Mesendoderm (in vitro differentiated cells): ENCODE results near the gene PRKN.

Source experiments
- DNase-seq: peaks from one replicate; pipeline ENCODE4 v3.0.0; 2013
- H2AK5ac ChIP-seq: 2 replicates; pipeline ENCODE4 v1.6.1; 2013; ENCODE audit warnings: low read length, inconsistent platforms
- H2BK120ac ChIP-seq: 2 replicates; pipeline ENCODE4 v1.6.1; 2013; ENCODE audit warnings: low read depth, mild to moderate bottlenecking, low read length, moderate library complexity, mixed read lengths
- H2BK15ac ChIP-seq: replicated peaks from 2 replicates; pipeline ENCODE4 v1.6.1; 2013; ENCODE audit warnings: low read depth, mild to moderate bottlenecking, moderate library complexity
- H2BK5ac ChIP-seq: 2 replicates; pipeline ENCODE4 v1.6.1; 2013; ENCODE audit warnings: low read length, inconsistent platforms
- H3K18ac ChIP-seq: 2 replicates; pipeline ENCODE4 v1.6.1; 2013; ENCODE audit warnings: mild to moderate bottlenecking, low read length, mixed read lengths
- H3K23ac ChIP-seq: one replicate; pipeline ENCODE4 v1.6.1; 2013; ENCODE audit warnings: low read length
- H3K27ac ChIP-seq: 2 replicates; pipeline ENCODE4 v1.5.1; 2013; ENCODE audit warnings: low read depth, mild to moderate bottlenecking, inconsistent platforms, low read length, moderate library complexity
- H3K27me3 ChIP-seq: 2 replicates; pipeline ENCODE4 v1.6.1; 2013; ENCODE audit warnings: low read length, control low read depth, mild to moderate bottlenecking, inconsistent platforms; ENCODE audit not compliant: insufficient read depth, poor library complexity
- H3K36me3 ChIP-seq: 2 replicates; pipeline ENCODE4 v1.6.1; 2013; ENCODE audit warnings: low read length, inconsistent platforms; ENCODE audit not compliant: control insufficient read depth, insufficient read depth
- H3K4ac ChIP-seq: one replicate; pipeline ENCODE4 v1.6.1; 2013; ENCODE audit warnings: low read depth, mild to moderate bottlenecking, low read length, moderate library complexity
- H3K4me1 ChIP-seq: 2 replicates; pipeline ENCODE4 v1.6.1; 2013; ENCODE audit warnings: low read depth, low read length, inconsistent platforms; ENCODE audit not compliant: control insufficient read depth
- H3K4me2 ChIP-seq: 2 replicates; pipeline ENCODE4 v1.6.1; 2013; ENCODE audit warnings: low read length
- H3K4me3 ChIP-seq: 2 replicates; pipeline ENCODE4 v1.5.1; 2013; ENCODE audit warnings: mild to moderate bottlenecking, low read length
- H3K56ac ChIP-seq: one replicate; pipeline ENCODE4 v1.6.1; 2013; ENCODE audit warnings: low read length
- H3K79me1 ChIP-seq: 2 replicates; pipeline ENCODE4 v1.6.1; 2013; ENCODE audit warnings: low read length, inconsistent platforms
- H3K79me2 ChIP-seq: 2 replicates; pipeline ENCODE4 v1.6.1; 2013; ENCODE audit warnings: mild to moderate bottlenecking, low read length; ENCODE audit not compliant: control insufficient read depth, insufficient read depth
- H3K9ac ChIP-seq: 2 replicates; pipeline ENCODE4 v1.6.1; 2013; ENCODE audit warnings: low read length, inconsistent platforms
- H4K5ac ChIP-seq: one replicate; pipeline ENCODE4 v1.6.1; 2013; ENCODE audit warnings: low read length
- H4K8ac ChIP-seq: one replicate; pipeline ENCODE4 v1.6.1; 2013; ENCODE audit warnings: low read depth, mild to moderate bottlenecking, control low read depth, low read length, moderate library complexity
- WGBS: extraction: QIAGEN DNeasy Blood & Tissue Kit; methylation state at CpG from one replicate; pipeline ENCODE4 v1.1.7; 2013; ENCODE audit warnings: low lambda C conversion rate, missing lambda C conversion rate; ENCODE audit not compliant: insufficient coverage; ENCODE audit errors: extremely low coverage; 5-methylcytosine and 5-hydroxymethylcytosine counted together

PRKN gene

GRCh38 chr6:161523362-161523761 lies 1204.2 kb downstream of the PRKN start:
- Histone ChIP-seq H3K27ac (no peak overlapping the region), H3K9ac (no peak overlapping the region)
- WGBS: no CpG with 5 or more reads among the region's 2 CpGs

GRCh38 chr6:161522276-161522675 lies 1205.3 kb downstream of the PRKN start:
- H4K8ac ChIP-seq: no peak overlapping the region
- no CpG with 5 or more reads among the region's 5 CpGs for WGBS

More at GRCh38 chr6:161523362-161523761, 1204.2 kb downstream of the PRKN start:
- H3K18ac ChIP-seq: no peak overlapping the region
- no peak overlapping the region for H4K8ac ChIP-seq
- no peak overlapping the region for H3K56ac ChIP-seq
- no peaks in the 10 kb centered on the region for H3K27me3 ChIP-seq
- H3K36me3 ChIP-seq: no peaks in the 10 kb centered on the region
- H3K4me1 ChIP-seq: no peaks in the 10 kb centered on the region
- no peak overlapping the region for H2AK5ac ChIP-seq
- H2BK120ac ChIP-seq: no peak overlapping the region
- no peak overlapping the region for H3K23ac ChIP-seq
- no peak overlapping the region for H4K5ac ChIP-seq
- no peaks in the 10 kb centered on the region for H3K79me2 ChIP-seq
- no peak overlapping the region for H3K4ac ChIP-seq
- H3K4me2 ChIP-seq: no peak overlapping the region
- H2BK5ac ChIP-seq: no peak overlapping the region
- H3K4me3 ChIP-seq: no peak overlapping the region
- H3K79me1 ChIP-seq: no peaks in the 10 kb centered on the region
- no peak overlapping the region for H2BK15ac ChIP-seq
- DNase-seq: no peak

GRCh38 chr6:161511447-161512095 lies 1216.0 kb downstream of the PRKN start:
- H3K79me1 ChIP-seq: no peaks in the 10 kb centered on the region
- no peaks in the 10 kb centered on the region for H3K36me3 ChIP-seq
- no peak overlapping the region for H3K56ac ChIP-seq
- H3K27me3 ChIP-seq: no peaks in the 10 kb centered on the region
- no peak overlapping the region for H4K5ac ChIP-seq
- no peak overlapping the region for H2AK5ac ChIP-seq
- H2BK120ac ChIP-seq: no peak overlapping the region
- no peak overlapping the region for H3K4me3 ChIP-seq
- no peak overlapping the region for H3K18ac ChIP-seq
- H3K23ac ChIP-seq: no peak overlapping the region
- H3K4me2 ChIP-seq: no peak overlapping the region
- no peak overlapping the region for H3K27ac ChIP-seq
- H2BK5ac ChIP-seq: no peak overlapping the region
- DNase-seq: no peak
- H2BK15ac ChIP-seq: no peak overlapping the region
- WGBS: no CpG with 5 or more reads among the region's 9 CpGs
- no peak overlapping the region for H3K9ac ChIP-seq
- H3K4me1 ChIP-seq: no peaks in the 10 kb centered on the region
- no peaks in the 10 kb centered on the region for H3K79me2 ChIP-seq
- H3K4ac ChIP-seq: no peak overlapping the region
- H4K8ac ChIP-seq: no peak overlapping the region

More at GRCh38 chr6:161522276-161522675, 1205.3 kb downstream of the PRKN start:
- H2BK5ac ChIP-seq: no peak overlapping the region
- no peaks in the 10 kb centered on the region for H3K79me2 ChIP-seq
- H3K4me2 ChIP-seq: no peak overlapping the region
- H3K4me3 ChIP-seq: no peak overlapping the region
- no peak overlapping the region for H2AK5ac ChIP-seq
- no peak for DNase-seq
- no peak overlapping the region for H3K56ac ChIP-seq
- no peaks in the 10 kb centered on the region for H3K27me3 ChIP-seq
- H4K5ac ChIP-seq: no peak overlapping the region
- no peak overlapping the region for H3K9ac ChIP-seq
- H3K18ac ChIP-seq: no peak overlapping the region
- no peak overlapping the region for H2BK120ac ChIP-seq
- H3K4me1 ChIP-seq: no peaks in the 10 kb centered on the region
- H2BK15ac ChIP-seq: no peak overlapping the region
- no peaks in the 10 kb centered on the region for H3K36me3 ChIP-seq
- H3K27ac ChIP-seq: no peak overlapping the region
- no peaks in the 10 kb centered on the region for H3K79me1 ChIP-seq
- no peak overlapping the region for H3K23ac ChIP-seq
- no peak overlapping the region for H3K4ac ChIP-seq

- no CpG with 5 or more reads among the region's 6 CpGs for WGBS
- Histone ChIP-seq H3K56ac (no peak overlapping the region), H3K4me1 (no peaks in the 10 kb centered on the region), H4K8ac (no peak overlapping the region), H3K18ac (no peak overlapping the region), H3K4me3 (no peak overlapping the region), H3K79me1 (no peaks in the 10 kb centered on the region), H2BK15ac (no peak overlapping the region), H3K79me2 (no peaks in the 10 kb centered on the region), H3K36me3 (no peaks in the 10 kb centered on the region), H2BK5ac (no peak overlapping the region), H2BK120ac (no peak overlapping the region), H3K23ac (no peak overlapping the region), H3K9ac (no peak overlapping the region), H2AK5ac (no peak overlapping the region), H3K4ac (no peak overlapping the region), H3K27me3 (no peaks in the 10 kb centered on the region), H4K5ac (no peak overlapping the region), H3K27ac (no peak overlapping the region), H3K4me2 (no peak overlapping the region)
- DNase-seq: no peak
Observed at GRCh38 chr6:161508341-161508740, 1219.2 kb downstream of the PRKN start.

GRCh38 chr6:161507375-161507774 lies 1220.2 kb downstream of the PRKN start:
- H2BK15ac ChIP-seq: no peak overlapping the region
- H3K56ac ChIP-seq: no peak overlapping the region
- no peak overlapping the region for H3K27ac ChIP-seq
- H3K4me3 ChIP-seq: no peak overlapping the region
- H3K23ac ChIP-seq: no peak overlapping the region
- no peaks in the 10 kb centered on the region for H3K79me1 ChIP-seq
- no peak overlapping the region for H2BK5ac ChIP-seq
- no peak overlapping the region for H3K9ac ChIP-seq
- no peaks in the 10 kb centered on the region for H3K4me1 ChIP-seq
- no peak for DNase-seq
- H3K27me3 ChIP-seq: no peaks in the 10 kb centered on the region
- no peaks in the 10 kb centered on the region for H3K79me2 ChIP-seq
- no peak overlapping the region for H3K18ac ChIP-seq
- no CpG with 5 or more reads among the region's 4 CpGs for WGBS
- no peak overlapping the region for H4K5ac ChIP-seq
- H3K4ac ChIP-seq: no peak overlapping the region
- H3K4me2 ChIP-seq: no peak overlapping the region
- no peak overlapping the region for H2BK120ac ChIP-seq
- no peaks in the 10 kb centered on the region for H3K36me3 ChIP-seq
- no peak overlapping the region for H2AK5ac ChIP-seq
- no peak overlapping the region for H4K8ac ChIP-seq

- Histone ChIP-seq H3K23ac (no peak overlapping the region), H3K4me2 (no peak overlapping the region), H3K18ac (no peak overlapping the region), H4K8ac (no peak overlapping the region), H3K56ac (no peak overlapping the region), H3K9ac (no peak overlapping the region), H2BK15ac (no peak overlapping the region), H3K4me3 (no peak overlapping the region), H3K4ac (no peak overlapping the region), H3K79me1 (no peaks in the 10 kb centered on the region), H3K27me3 (no peaks in the 10 kb centered on the region), H2BK120ac (no peak overlapping the region), H3K79me2 (no peaks in the 10 kb centered on the region), H3K36me3 (no peaks in the 10 kb centered on the region), H3K27ac (no peak overlapping the region), H4K5ac (no peak overlapping the region), H3K4me1 (no peaks in the 10 kb centered on the region), H2AK5ac (no peak overlapping the region), H2BK5ac (no peak overlapping the region)
- DNase-seq: peak; percentile 52
- no CpG with 5 or more reads among the region's 4 CpGs for WGBS
Observed at GRCh38 chr6:161503570-161503969, 1224.0 kb downstream of the PRKN start.
